GM23338 (cell line): ENCODE data around the gene STAC. TPM values are rescaled to one million over a fixed set of nuclear protein-coding genes. Genes with fewer than 3 reads are reported as not detected.

ENCODE experiments used
- ATAC-seq: fragments of 200-7000 bp; cut with Tn5 transposase; 3 replicates; pipeline ENCODE4 v1.9.1; 2020
- DNase-seq: peaks from one replicate; pipeline ENCODE4 v3.0.0-alpha.2; 2015; ENCODE audit warnings: low spot score
- H2AFZ ChIP-seq: fragments of 200-600 bp; sonication (generic); 2 replicates; pipeline ENCODE4 v1.8.0; 2016; ENCODE audit warnings: antibody characterized with exemption, mild to moderate bottlenecking, moderate library complexity
- H3F3A ChIP-seq: fragments of 200-600 bp; sonication (generic); replicated peaks from 2 replicates; pipeline ENCODE4 v1.8.0; 2017; ENCODE audit warnings: antibody characterized with exemption, mixed run types, low read depth
- H3K27ac ChIP-seq: fragments of 200-600 bp; sonication (generic); 2 replicates; pipeline ENCODE4 v1.6.1; 2016; ENCODE audit warnings: low read depth
- H3K27me3 ChIP-seq: fragments of 200-600 bp; sonication (generic); 2 replicates; pipeline ENCODE4 v1.8.0; 2016; ENCODE audit warnings: mild to moderate bottlenecking, mixed run types, moderate library complexity; ENCODE audit not compliant: insufficient read depth
- H3K36me3 ChIP-seq: fragments of 200-600 bp; sonication (generic); 2 replicates; pipeline ENCODE4 v1.8.0; 2016; ENCODE audit warnings: mild to moderate bottlenecking; ENCODE audit not compliant: insufficient read depth
- H3K4me1 ChIP-seq: fragments of 200-600 bp; sonication (generic); 2 replicates; pipeline ENCODE4 v1.8.0; 2016; ENCODE audit warnings: mild to moderate bottlenecking, moderate library complexity; ENCODE audit not compliant: insufficient read depth
- H3K4me2 ChIP-seq: fragments of 200-600 bp; sonication (generic); 2 replicates; pipeline ENCODE4 v1.7.1; 2017; ENCODE audit warnings: mixed run types
- H3K4me3 ChIP-seq: fragments of 200-600 bp; sonication (generic); 2 replicates; pipeline ENCODE4 v1.6.1; 2016; ENCODE audit warnings: mixed run types
- H3K79me2 ChIP-seq: fragments of 200-600 bp; sonication (generic); replicated peaks from 2 replicates; pipeline ENCODE4 v1.8.0; 2017; ENCODE audit warnings: mild to moderate bottlenecking; ENCODE audit not compliant: insufficient read depth
- H3K9me2 ChIP-seq: fragments of 200-600 bp; sonication (generic); 2 replicates; pipeline ENCODE4 v1.8.0; 2017; ENCODE audit not compliant: insufficient read depth
- H4K20me1 ChIP-seq: fragments of 200-600 bp; sonication (generic); replicated peaks from 2 replicates; pipeline ENCODE4 v1.8.0; 2017; ENCODE audit warnings: mild to moderate bottlenecking; ENCODE audit not compliant: insufficient read depth
- H3K27ac Mint-ChIP-seq: 2 replicates; pipeline ENCODE4 v1.8.0; 2020; ENCODE audit warnings: inconsistent platforms, mild to moderate bottlenecking, moderate library complexity, mixed read lengths
- H3K27me3 Mint-ChIP-seq: 3 replicates; pipeline ENCODE4 v1.8.0; 2022; ENCODE audit warnings: low read depth, mild to moderate bottlenecking, moderate library complexity, mixed read lengths, inconsistent platforms; ENCODE audit not compliant: insufficient read depth, poor library complexity
- H3K36me3 Mint-ChIP-seq: 3 replicates; pipeline ENCODE4 v1.8.0; 2021; ENCODE audit warnings: low read depth, mild to moderate bottlenecking, inconsistent platforms, moderate library complexity, mixed read lengths
- H3K4me1 Mint-ChIP-seq: 3 replicates; pipeline ENCODE4 v1.8.0; 2020; ENCODE audit warnings: mild to moderate bottlenecking, inconsistent platforms, mixed read lengths
- H3K4me3 Mint-ChIP-seq: 3 replicates; pipeline ENCODE4 v1.8.0; 2021; ENCODE audit warnings: moderate library complexity, mild to moderate bottlenecking, inconsistent platforms, mixed read lengths
- H3K9me3 Mint-ChIP-seq: 3 replicates; pipeline ENCODE4 v1.8.0; 2020; ENCODE audit warnings: moderate library complexity, mild to moderate bottlenecking, inconsistent platforms, mixed read lengths
- CREB1 ChIP-seq: fragments of 250-450 bp; sonication (Bioruptor Pico); IDR thresholded peaks from 2 replicates; pipeline ENCODE4 v1.5.0; 2020; ENCODE audit warnings: low read depth, mild to moderate bottlenecking, moderate library complexity
- EZH2 ChIP-seq: fragments of 200-600 bp; sonication (generic); IDR thresholded peaks from one replicate; pipeline ENCODE4 v1.8.0; 2017; ENCODE audit warnings: antibody characterized with exemption, mild to moderate bottlenecking, low read depth; ENCODE audit not compliant: unreplicated experiment
- NANOG ChIP-seq: IDR thresholded peaks from 2 replicates; pipeline ENCODE4 v1.6.1; 2016; ENCODE audit warnings: antibody characterized with exemption, borderline replicate concordance
- POLR2AphosphoS5 ChIP-seq: IDR thresholded peaks from 2 replicates; pipeline ENCODE4 v1.6.1; 2016; ENCODE audit warnings: antibody characterized with exemption, low read depth
- ZNF114 ChIP-seq: fragments of 250-450 bp; sonication (Bioruptor Pico); IDR thresholded peaks from 2 replicates; pipeline ENCODE4 v1.5.0; 2020; ENCODE audit warnings: mild to moderate bottlenecking, moderate library complexity
- ZNF462 ChIP-seq: fragments of 250-450 bp; sonication (Bioruptor Pico); IDR thresholded peaks from 2 replicates; pipeline ENCODE4 v1.5.0; 2020; ENCODE audit warnings: mild to moderate bottlenecking, moderate library complexity
- polyA plus RNA-seq: library from polyadenylated mRNA; unstranded; fragments of >200 nt; fragmentation: Nextera tagmentation; extraction: Ambion mirVana; gene quantifications from 2 replicates; pipeline ENCODE4 v1.2.1, GENCODE V29; 2016
- total RNA-seq: library from RNA; depleted of rRNA; stranded (reverse); fragments of >200 nt; shearing (Covaris generic); gene quantifications from 2 replicates; pipeline ENCODE4 v1.2.3, GENCODE V29; 2014
- TF ChIP-seq, protein P1 (sequence below): IDR thresholded peaks from 2 replicates; pipeline ENCODE4 v1.6.1; 2016; ENCODE audit warnings: antibody characterized with exemption

STAC gene
- total and polyA plus RNA-seq, 2 experiments from 2014 or later = 5.6 to 22.9 TPM

DNA sequence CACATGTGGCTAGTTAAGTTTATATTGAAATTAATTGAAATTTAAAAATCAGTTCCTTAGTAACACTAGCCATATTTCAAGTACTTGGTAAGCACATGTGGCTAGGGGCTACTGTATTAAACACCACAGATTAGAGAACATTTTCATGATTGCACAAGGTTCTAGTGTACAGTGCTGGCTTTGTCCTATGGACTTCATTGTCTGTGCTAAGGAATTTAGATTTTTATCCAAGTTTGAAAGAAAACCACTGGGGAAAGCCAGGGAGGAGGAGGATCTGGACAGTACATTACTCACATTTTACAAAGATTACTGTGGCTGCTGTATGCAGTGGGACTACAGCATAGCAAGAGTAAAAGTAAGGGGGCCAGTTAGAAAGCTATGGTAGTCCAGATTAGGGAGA, 13.9 kb downstream of the STAC start:
- no peaks in the 10 kb centered on the region for H3K4me1 Mint-ChIP-seq
- Histone ChIP-seq H4K20me1 (no peaks in the 10 kb centered on the region), H3K4me2 (no peak overlapping the region), H3K36me3 (no peaks in the 10 kb centered on the region), H3K4me1 (no peaks in the 10 kb centered on the region), H3F3A (no peaks in the 10 kb centered on the region), H3K79me2 (peaks cover 9% of the 10 kb centered on the region), H3K4me3 (no peak overlapping the region), H2AFZ (no peak overlapping the region), H3K27me3 (no peaks in the 10 kb centered on the region), H3K27ac (no peak overlapping the region), H3K9me2 (no peaks in the 10 kb centered on the region)
- no peak for DNase-seq
- 0 out of 3 replicates have a peak, but pooled peaks cover 6% of the 10 kb centered on the region for H3K36me3 Mint-ChIP-seq
- H3K27me3 Mint-ChIP-seq = peaks cover 3% of the 10 kb centered on the region
- no peak overlapping the region for H3K27ac Mint-ChIP-seq
- no peak for ATAC-seq
- H3K9me3 Mint-ChIP-seq = no peaks in the 10 kb centered on the region
- H3K4me3 Mint-ChIP-seq = no peak overlapping the region
- TF ChIP-seq ZNF462 (CRISPR knock-in tag) (no peak), ZNF114 (CRISPR knock-in tag) (no peak), NANOG (no peak), POLR2AphosphoS5 (no peak), CREB1 (CRISPR knock-in tag) (no peak)

DNA sequence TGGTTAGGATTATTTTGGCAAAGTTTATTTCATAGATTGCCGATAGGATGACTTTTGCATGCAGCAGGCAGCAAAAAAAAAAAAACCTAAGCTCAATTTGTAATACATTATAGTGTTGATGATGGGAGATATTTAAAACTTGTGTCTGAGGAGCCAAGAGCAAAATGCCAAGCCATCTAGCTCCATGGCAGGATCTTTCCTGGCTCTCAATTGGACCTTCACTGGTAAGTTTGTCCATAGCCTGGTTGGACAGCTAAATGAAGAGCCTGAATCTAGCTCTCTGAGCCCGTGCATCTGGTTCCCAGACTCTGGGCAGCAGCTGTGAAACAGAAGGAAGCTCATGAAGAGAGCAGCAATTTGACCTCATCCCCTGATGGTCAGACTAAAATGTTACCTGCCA, 17.5 kb downstream of the STAC start:
- Mint-ChIP-seq H3K36me3 (0 out of 3 replicates have a peak, but pooled peaks cover 4% of the 10 kb centered on the region), H3K4me3 (no peak overlapping the region), H3K4me1 (no peaks in the 10 kb centered on the region), H3K9me3 (no peaks in the 10 kb centered on the region), H3K27me3 (no peaks in the 10 kb centered on the region), H3K27ac (no peak overlapping the region)
- no peaks in the 10 kb centered on the region for H3K27me3 ChIP-seq
- H3K79me2 ChIP-seq = no peaks in the 10 kb centered on the region
- no peaks in the 10 kb centered on the region; the same call in 1 of the 2 replicates for H4K20me1 ChIP-seq
- no peak for ATAC-seq
- no peaks in the 10 kb centered on the region for H3K4me1 ChIP-seq
- no peak for DNase-seq
- H3F3A ChIP-seq = no peaks in the 10 kb centered on the region
- H2AFZ ChIP-seq = no peak overlapping the region
- H3K4me3 ChIP-seq = no peak overlapping the region
- H3K27ac ChIP-seq = no peak overlapping the region
- H3K4me2 ChIP-seq = no peak overlapping the region
- H3K9me2 ChIP-seq = no peaks in the 10 kb centered on the region
- no peaks in the 10 kb centered on the region for H3K36me3 ChIP-seq
- TF ChIP-seq, protein P1, sequence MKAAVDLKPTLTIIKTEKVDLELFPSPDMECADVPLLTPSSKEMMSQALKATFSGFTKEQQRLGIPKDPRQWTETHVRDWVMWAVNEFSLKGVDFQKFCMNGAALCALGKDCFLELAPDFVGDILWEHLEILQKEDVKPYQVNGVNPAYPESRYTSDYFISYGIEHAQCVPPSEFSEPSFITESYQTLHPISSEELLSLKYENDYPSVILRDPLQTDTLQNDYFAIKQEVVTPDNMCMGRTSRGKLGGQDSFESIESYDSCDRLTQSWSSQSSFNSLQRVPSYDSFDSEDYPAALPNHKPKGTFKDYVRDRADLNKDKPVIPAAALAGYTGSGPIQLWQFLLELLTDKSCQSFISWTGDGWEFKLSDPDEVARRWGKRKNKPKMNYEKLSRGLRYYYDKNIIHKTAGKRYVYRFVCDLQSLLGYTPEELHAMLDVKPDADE = no peak
- TF ChIP-seq EZH2 (no peak), CREB1 (CRISPR knock-in tag) (no peak), ZNF114 (CRISPR knock-in tag) (no peak)
